ENCODE measurements around the gene MACROD2. TPM values are rescaled to one million over a fixed set of nuclear protein-coding genes. Genes with fewer than 3 reads are reported as not detected.

The MACROD2 gene
- total RNA-seq, 2 donors from 2014 or later, result 8.3 to 21.8 TPM

- Histone ChIP-seq H3K4me1 (no peaks in the 10 kb centered on the region), H3K27me3 (no peaks in the 10 kb centered on the region), H3K27ac (no peak overlapping the region), H3K9me3 (no peaks in the 10 kb centered on the region), H3K4me3 (no peak overlapping the region), H3K36me3 (replicated peaks in 1 of 2; ENCODE audit: insufficient read depth in 1 of 2, low read depth in 2 of 2) (no peaks in the 10 kb centered on the region)
- no peak for TF ChIP-seq CTCF (IDR thresholded peaks at IDR 0.05)
- no peak for TF ChIP-seq POLR2A (IDR thresholded peaks at IDR 0.05)
- ATAC-seq, result no peak
- no peak for DNase-seq
- WGBS, 2 donors, result 50 to 78% methylated on average over 1 of the region's 1 CpG
- intact Hi-C loops (cut with DNase I), result no loop called here
These were observed 624.1 kb downstream of the MACROD2 start for GRCh38 chr20:14619411-14619810.

GRCh38 chr20:14622796-14623195 is 627.5 kb downstream of the MACROD2 start:
- Histone ChIP-seq H3K9me3 (no peaks in the 10 kb centered on the region), H3K4me1 (no peaks in the 10 kb centered on the region), H3K4me3 (no peak overlapping the region), H3K27me3 (no peaks in the 10 kb centered on the region), H3K27ac (no peak overlapping the region), H3K36me3 (replicated peaks in 1 of 2; ENCODE audit: insufficient read depth in 1 of 2, low read depth in 2 of 2) (no peaks in the 10 kb centered on the region)
- DNase-seq (no peak), ATAC-seq (no peak)
- intact Hi-C loops (cut with DNase I), result no loop called here
- 58 to 60% methylated on average over 2 of the region's 2 CpGs for WGBS, 2 donors
- no peak for TF ChIP-seq CTCF (IDR thresholded peaks at IDR 0.05)
- TF ChIP-seq POLR2A (IDR thresholded peaks at IDR 0.05), result no peak

- ATAC-seq (no peak), DNase-seq (no peak)
- Histone ChIP-seq H3K9me3 (no peaks in the 10 kb centered on the region), H3K27ac (no peak overlapping the region), H3K36me3 (replicated peaks in 1 of 2; ENCODE audit: insufficient read depth in 1 of 2, low read depth in 2 of 2) (no peaks in the 10 kb centered on the region), H3K4me3 (no peak overlapping the region), H3K27me3 (no peaks in the 10 kb centered on the region), H3K4me1 (no peaks in the 10 kb centered on the region)
- intact Hi-C loops (cut with DNase I), result no loop called here
- TF ChIP-seq CTCF (IDR thresholded peaks at IDR 0.05) (no peak), POLR2A (IDR thresholded peaks at IDR 0.05) (no peak)
- WGBS, 2 donors, result 66 to 68% methylated on average over 4 of the region's 4 CpGs
These were observed 635.7 kb downstream of the MACROD2 start for GRCh38 chr20:14631011-14631410.

- H3K27me3 ChIP-seq, result no peaks in the 10 kb centered on the region
- H3K9me3 ChIP-seq, result no peaks in the 10 kb centered on the region
- H3K4me3 ChIP-seq, result no peak overlapping the region
- intact Hi-C loops (cut with DNase I), result no loop called here
- TF ChIP-seq CTCF (IDR thresholded peaks at IDR 0.05), result no peak
- TF ChIP-seq POLR2A (IDR thresholded peaks at IDR 0.05), result no peak
- DNase-seq (no peak), ATAC-seq (no peak)
- no peaks in the 10 kb centered on the region for H3K4me1 ChIP-seq
- H3K36me3 ChIP-seq (replicated peaks in 1 of 2; ENCODE audit: insufficient read depth in 1 of 2, low read depth in 2 of 2), result no peaks in the 10 kb centered on the region
- no peak overlapping the region for H3K27ac ChIP-seq
- 87% methylated on average over 6 of the region's 6 CpGs for WGBS, 2 donors
These were observed 637.6 kb downstream of the MACROD2 start for GRCh38 chr20:14632906-14633305.

DNA sequence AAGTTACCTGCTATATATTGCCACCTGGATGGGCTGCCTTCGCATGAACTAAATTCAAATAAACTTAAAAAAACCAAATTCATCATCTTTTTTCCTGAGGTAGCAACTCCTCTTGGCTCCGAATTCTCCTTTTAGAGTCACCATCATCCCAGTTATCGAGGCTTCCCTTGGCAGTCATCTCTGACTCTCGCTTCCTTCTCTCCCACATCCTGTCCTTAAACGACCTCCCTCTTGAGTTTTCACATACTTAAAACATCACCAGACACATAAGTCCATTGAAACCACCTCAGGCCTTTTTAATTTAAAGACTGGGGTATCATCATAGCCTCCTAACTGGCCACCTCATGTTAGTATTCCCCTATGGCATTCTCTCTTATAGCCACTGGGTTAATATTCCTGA is 638.2 kb downstream of the MACROD2 start:
- 80 to 83% methylated on average over 5 of the region's 5 CpGs for WGBS, 2 donors
- H3K4me1 ChIP-seq, result no peaks in the 10 kb centered on the region
- H3K27me3 ChIP-seq, result no peaks in the 10 kb centered on the region
- no peak for TF ChIP-seq POLR2A (IDR thresholded peaks at IDR 0.05)
- TF ChIP-seq CTCF (IDR thresholded peaks at IDR 0.05), result no peak
- ATAC-seq, result no peak
- H3K9me3 ChIP-seq, result no peaks in the 10 kb centered on the region
- H3K4me3 ChIP-seq, result no peak overlapping the region
- DNase-seq, result no peak
- intact Hi-C loops (cut with DNase I), result no loop called here
- H3K27ac ChIP-seq, result no peak overlapping the region
- no peaks in the 10 kb centered on the region for H3K36me3 ChIP-seq (replicated peaks in 1 of 2; ENCODE audit: insufficient read depth in 1 of 2, low read depth in 2 of 2)

All from body of pancreas (tissue), 4 donors.